GM12872 (cell line): Measurements from ENCODE around the gene KIDINS220.

ENCODE experiments used
- CTCF ChIP-seq: IDR thresholded peaks from 3 replicates; pipeline ENCODE4 v1.5.1; 2011; ENCODE audit warnings: low read depth, mild to moderate bottlenecking, low read length, moderate library complexity; ENCODE audit not compliant: insufficient read depth

Gene KIDINS220

GRCh38 chr2:8767324-8767723, 70.1 kb downstream of the KIDINS220 start:
- TF ChIP-seq CTCF = no peak

GRCh38 chr2:8761529-8762164, 75.8 kb downstream of the KIDINS220 start:
- TF ChIP-seq CTCF = peak; percentile 42

GRCh38 chr2:8756716-8757115, 80.7 kb downstream of the KIDINS220 start:
- TF ChIP-seq CTCF = no peak

GRCh38 chr2:8756230-8756629, 81.2 kb downstream of the KIDINS220 start:
- no peak for TF ChIP-seq CTCF

GRCh38 chr2:8754106-8754776, 83.2 kb downstream of the KIDINS220 start:
- no peak for TF ChIP-seq CTCF

- no peak for TF ChIP-seq CTCF
These were observed 83.8 kb downstream of the KIDINS220 start for GRCh38 chr2:8753609-8754008.

GRCh38 chr2:8752385-8752784, 85.0 kb downstream of the KIDINS220 start:
- TF ChIP-seq CTCF = no peak
